K562 (cell line): ENCODE results near the gene UBFD1. TPM values are rescaled to one million over a fixed set of nuclear protein-coding genes. Genes with fewer than 3 reads are reported as not detected.

Experiments used
- ARID3B ChIP-seq: fragments of 250-450 bp; sonication (Bioruptor Pico); IDR thresholded peaks from 2 replicates; pipeline ENCODE4 v1.4.0; 2020; ENCODE audit warnings: borderline replicate concordance
- ATF2 ChIP-seq: sonication (generic); formaldehyde crosslinking; IDR thresholded peaks from 2 replicates; pipeline ENCODE4 v1.8.1; 2022; ENCODE audit warnings: missing genetic modification reagents
- BRD4 ChIP-seq: fragments of 200-600 bp; sonication (generic); IDR thresholded peaks from 2 replicates; pipeline ENCODE4 v1.6.1; 2017; ENCODE audit warnings: inconsistent platforms
- CREM ChIP-seq: IDR thresholded peaks from 2 replicates; pipeline ENCODE4 v1.6.1; 2014; ENCODE audit warnings: antibody characterized with exemption, low read depth
- CTCFL ChIP-seq: IDR thresholded peaks from 2 replicates; pipeline ENCODE4 v1.6.1; 2011; ENCODE audit warnings: borderline replicate concordance, low read depth, mild to moderate bottlenecking, moderate library complexity, low read length; ENCODE audit not compliant: insufficient read depth, poor library complexity, severe bottlenecking
- DMBX1 ChIP-seq: fragments of 250-450 bp; sonication (Bioruptor Pico); IDR thresholded peaks from 2 replicates; pipeline ENCODE4 v1.8.0; 2022; ENCODE audit warnings: inconsistent platforms, mild to moderate bottlenecking, moderate library complexity, borderline replicate concordance
- E2F5 ChIP-seq: sonication (generic); formaldehyde crosslinking; IDR thresholded peaks from 2 replicates; pipeline ENCODE4 v1.8.0; 2022; ENCODE audit warnings: mild to moderate bottlenecking, missing genetic modification reagents
- KDM5B ChIP-seq: fragments of 200-600 bp; sonication (generic); IDR thresholded peaks from 2 replicates; pipeline ENCODE4 v1.6.1; 2012; ENCODE audit warnings: low read depth, mild to moderate bottlenecking, moderate library complexity, low read length, control low read depth, inconsistent platforms; ENCODE audit not compliant: insufficient replicate concordance
- MTF1 ChIP-seq: fragments of 250-450 bp; sonication (Bioruptor Pico); IDR thresholded peaks from 2 replicates; pipeline ENCODE4 v1.9.0; 2021; ENCODE audit warnings: moderate library complexity, mild to moderate bottlenecking, inconsistent platforms, borderline replicate concordance
- NFXL1 ChIP-seq: fragments of 450-650 bp; formaldehyde crosslinking; IDR thresholded peaks from 2 replicates; pipeline ENCODE4 v1.4.0; 2021; ENCODE audit warnings: mild to moderate bottlenecking
- PHF21A ChIP-seq: fragments of 450-650 bp; IDR thresholded peaks from 2 replicates; pipeline ENCODE4 v1.6.1; 2017; ENCODE audit warnings: low read depth, borderline replicate concordance
- RAD21 ChIP-seq, 2 experiments: fragments of 250-450 bp in 1 of 2; fragments of 450-650 bp in 1 of 2; sonication (Bioruptor Pico) in 1 of 2; formaldehyde crosslinking in 1 of 2; IDR thresholded peaks in 1 of 2; conservative IDR thresholded peaks in 1 of 2; 2 replicates each; pipeline versions ENCODE4 v1.4.0 to v1.8.0; 2020 to 2022; ENCODE audit warnings: mild to moderate bottlenecking in 2 of 2, moderate library complexity in 1 of 2
- SRSF7 ChIP-seq: fragments of 200-400 bp; formaldehyde crosslinking; optimal IDR thresholded peaks from 2 replicates; pipeline ENCODE3; 2017; ENCODE audit warnings: mild to moderate bottlenecking, low read depth, low read length
- YBX1 ChIP-seq: fragments of 450-650 bp; IDR thresholded peaks from 2 replicates; pipeline ENCODE4 v1.7.1; 2016; ENCODE audit warnings: mild to moderate bottlenecking
- ZNF184 ChIP-seq: sonication (generic); formaldehyde crosslinking; IDR thresholded peaks from 2 replicates; pipeline ENCODE4 v1.5.0; 2020; ENCODE audit warnings: missing genetic modification reagents
- polyA plus RNA-seq, 8 experiments: library from polyadenylated mRNA; depleted of rRNA in 4 of 8; stranded (reverse) in 5 of 8; unstranded in 3 of 8; fragments of >200 nt; fragmentation: Nextera tagmentation in 2 of 8; fragmentation: Illumina TruSeq in 1 of 8; extraction: Ambion mirVana in 2 of 8; extraction: Trizol in 1 of 8; gene quantifications; 2 replicates each; pipeline versions ENCODE4 v1.2.1 to v1.2.3, GENCODE V29; 2011 to 2014; ENCODE audit warnings: inconsistent platforms in 1 of 8, missing spikeins in 1 of 8
- total RNA-seq, 7 experiments: library from RNA; depleted of rRNA in 6 of 7; stranded (reverse); fragments of >200 nt in 6 of 7; fragmentation: Illumina TruSeq in 2 of 7; extraction: Trizol in 2 of 7; gene quantifications; 2 replicates each; pipeline versions ENCODE4 v1.2.1 to v1.2.3, GENCODE V29; 2011 to 2021; ENCODE audit warnings: low replicate concordance in 1 of 7

Gene UBFD1
- total and polyA plus RNA-seq, 9 of the 15 experiments (the other 6 are each of a cell fraction or from before 2014, with no cell fraction given): 10.7 to 66.2 (median 34.0) TPM

- no peak for TF ChIP-seq ATF2 (CRISPR knock-in tag)
- TF ChIP-seq YBX1: no peak
- TF ChIP-seq E2F5 (CRISPR knock-in tag): no peak
- peak; percentile 62 to 68 for TF ChIP-seq RAD21 (CRISPR knock-in tag; conservative IDR thresholded peaks at IDR 0.05 in 1 of 2, IDR thresholded peaks at IDR 0.05 in 1 of 2)
- TF ChIP-seq CTCFL: peak; percentile 95
- no peak for TF ChIP-seq ZNF184 (CRISPR knock-in tag)
- TF ChIP-seq ARID3B (CRISPR knock-in tag): peak; percentile 61; the same call in 1 of the 2 replicates
- TF ChIP-seq CREM: peak; percentile 95
- no peak for TF ChIP-seq MTF1 (CRISPR knock-in tag)
- TF ChIP-seq DMBX1 (CRISPR knock-in tag): peak; percentile 64; the same call in 1 of the 2 replicates
- TF ChIP-seq BRD4: peak; percentile 49; the same call in 1 of the 2 replicates
- TF ChIP-seq NFXL1 (CRISPR knock-in tag): no peak
- peak; percentile 77 for TF ChIP-seq KDM5B
- TF ChIP-seq SRSF7: no peak
- no peak for TF ChIP-seq PHF21A
These were observed at the start of gene UBFD1, which contains the start of gene EARS2 (continued) for GRCh38 chr16:23556881-23557778.
